Regular cardiac myocyte (primary cell): ENCODE measurements around the gene GTF2H1. TPM values are rescaled to one million over a fixed set of nuclear protein-coding genes. Genes with fewer than 3 reads are reported as not detected.

ENCODE experiments used
- total RNA-seq: library from RNA; depleted of rRNA; stranded (reverse); fragments of >200 nt; gene quantifications from 2 replicates; pipeline ENCODE4 v1.2.3, GENCODE V29; 2014

The GTF2H1 gene
- total RNA-seq, result 62.7 and 95.8 TPM in 2 replicates

DNA sequence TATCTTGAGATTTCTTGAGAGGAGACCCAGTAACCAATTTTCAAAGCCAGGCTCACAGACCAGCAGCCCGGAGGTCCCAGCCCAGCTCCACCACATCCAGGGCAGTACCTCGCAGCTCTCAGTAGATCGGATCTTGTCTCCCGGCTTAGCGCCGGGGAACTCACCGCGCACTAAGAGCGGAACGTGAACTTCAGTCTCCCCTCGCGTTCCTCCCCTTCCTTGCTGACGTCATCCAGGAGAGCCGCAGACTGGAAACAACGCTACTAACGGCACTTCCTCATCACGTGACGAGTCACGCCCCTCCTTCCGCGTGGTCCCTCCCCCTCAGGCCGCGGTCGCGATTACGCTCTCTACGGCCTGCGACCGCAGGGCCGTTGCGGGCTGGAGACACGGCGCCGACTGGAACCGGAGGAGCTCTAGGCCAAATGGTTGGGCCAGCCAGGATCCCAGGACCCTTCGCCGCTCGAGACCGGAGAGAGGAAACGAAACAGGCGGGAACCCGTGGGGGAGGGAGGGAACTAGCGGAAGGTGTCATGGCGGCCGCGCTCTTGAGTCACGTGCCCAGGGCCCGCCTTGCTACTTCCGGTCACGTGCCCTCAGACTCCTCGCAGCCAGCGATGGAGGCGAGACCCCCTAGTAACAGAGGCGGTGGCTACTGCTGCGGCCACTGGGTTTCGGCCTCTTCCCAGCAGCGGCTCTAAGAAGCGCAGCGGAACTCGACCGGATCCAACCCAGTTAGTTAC lies at the start of gene GTF2H1, which contains the start of gene HPS5:
Gene GTF2H1, plus strand, starts transcription at position 599 of the 743 bp plus-strand sequence. CDS start 10,508 bp downstream, outside the sequence.
Gene HPS5, minus strand, starts transcription at position 172 of the 743 bp plus-strand sequence. CDS start 4,282 bp downstream, outside the sequence.

GRCh38 chr11:18394275-18394927 lies 72.0 kb downstream of the GTF2H1 start, which contains the start of gene LDHA:
TSS of gene LDHA (plus strand) at chr11:18394563. CDS start at chr11:18396843, 2,280 bp downstream.

Other genes with a start within 250 kb of the GTF2H1 start
- 16.6 and 27.6 TPM in 2 replicates for gene SAAL1, start 216.5 kb upstream of the GTF2H1 start, total RNA-seq
- 0.28 TPM in 1 of 2 replicates, not detected in the other for gene MRGPRX3, start 190.0 kb upstream of the GTF2H1 start, total RNA-seq
- not detected in 2 replicates for gene MRGPRX4, start 149.7 kb upstream of the GTF2H1 start, total RNA-seq
- gene SAA4, start 85.8 kb upstream of the GTF2H1 start, total RNA-seq, result not detected in 2 replicates
- 1.5 and 3.1 TPM in 2 replicates for gene SAA2, start 73.9 kb upstream of the GTF2H1 start, total RNA-seq
- 0.77 and 3.1 TPM in 2 replicates for gene SAA1, start 56.3 kb upstream of the GTF2H1 start, total RNA-seq
- 61.0 and 90.2 TPM in 2 replicates for gene HPS5, start 427 bp upstream of the GTF2H1 start, total RNA-seq
- 1,407 and 2,140 TPM in 2 replicates for gene LDHA, start 72.0 kb downstream of the GTF2H1 start, total RNA-seq
- gene LDHC, start 89.8 kb downstream of the GTF2H1 start, total RNA-seq, result under 0.01 TPM in 2 replicates
- not detected in 2 replicates for gene LDHAL6A, start 133.3 kb downstream of the GTF2H1 start, total RNA-seq
- 55.2 and 81.5 TPM in 2 replicates for gene TSG101, start 204.4 kb downstream of the GTF2H1 start, total RNA-seq